ENCODE results near the gene RTN1.

Gene RTN1

DNA sequence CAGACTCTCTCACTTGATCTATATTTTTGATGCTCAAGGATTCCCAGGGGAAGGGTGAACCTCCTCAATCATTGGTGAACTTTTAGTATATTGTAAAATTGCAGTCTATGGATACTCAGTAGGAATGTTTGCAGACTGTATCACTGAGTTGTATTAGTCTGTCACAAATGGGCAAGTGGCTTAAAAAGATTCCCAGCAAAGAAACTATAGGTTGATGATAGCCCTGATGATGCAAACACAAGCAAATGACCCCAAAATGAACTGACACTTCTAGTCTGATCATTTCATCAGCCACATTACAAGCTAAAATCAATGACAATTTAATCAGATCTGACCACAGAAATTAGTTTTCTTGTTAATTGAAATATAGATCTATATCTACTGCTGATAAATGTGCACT is 59.5 kb downstream of the RTN1 start:
- no peak for DNase-seq (ENCODE audit: low read depth in 1 of 2, low spot score in 1 of 2)

DNA sequence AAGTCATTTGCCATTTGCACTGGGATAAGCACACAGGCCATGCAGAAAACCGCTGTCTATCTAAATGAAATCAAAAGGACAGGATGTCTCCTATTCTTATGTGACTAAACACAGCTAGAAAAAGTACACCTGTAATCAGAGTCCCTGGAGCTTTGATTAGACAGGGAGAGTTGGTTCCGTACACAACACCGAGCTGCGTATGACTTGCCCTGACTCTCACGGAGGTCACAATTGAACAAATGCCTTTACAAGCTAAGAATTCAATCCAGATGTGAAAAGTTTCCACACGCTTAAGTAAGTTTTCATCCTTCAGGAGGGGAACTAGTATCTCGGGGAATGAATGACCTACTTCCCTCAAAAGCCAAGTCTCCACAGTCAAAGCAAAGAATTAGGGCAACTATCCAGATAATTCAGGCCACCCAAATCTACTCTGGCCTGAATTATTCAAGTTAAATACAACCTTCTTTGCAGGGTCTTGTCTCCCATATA is 67.5 kb downstream of the RTN1 start:
- no peak for DNase-seq (ENCODE audit: low read depth in 1 of 2, low spot score in 1 of 2)

DNA sequence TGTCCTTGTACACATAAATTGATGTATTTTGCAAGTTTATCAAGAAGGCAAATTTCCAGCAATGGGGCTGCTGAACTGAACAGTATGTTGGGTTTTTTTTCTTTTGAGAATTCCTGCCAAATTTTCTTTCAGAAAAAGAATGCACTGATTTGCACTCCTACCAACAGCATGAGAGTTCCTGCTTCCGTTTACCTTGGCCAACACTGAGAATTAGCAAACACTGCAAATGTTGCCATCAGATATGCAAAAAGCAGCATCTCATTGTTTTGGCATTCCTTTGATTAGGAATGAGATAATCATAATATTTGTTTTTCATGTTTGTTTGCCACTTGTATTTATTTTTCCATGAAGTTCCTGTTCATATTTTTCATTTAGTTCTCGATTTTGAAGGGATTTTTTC is 82.4 kb downstream of the RTN1 start:
- DNase-seq (ENCODE audit: low read depth in 1 of 2, low spot score in 1 of 2), result no peak

DNA sequence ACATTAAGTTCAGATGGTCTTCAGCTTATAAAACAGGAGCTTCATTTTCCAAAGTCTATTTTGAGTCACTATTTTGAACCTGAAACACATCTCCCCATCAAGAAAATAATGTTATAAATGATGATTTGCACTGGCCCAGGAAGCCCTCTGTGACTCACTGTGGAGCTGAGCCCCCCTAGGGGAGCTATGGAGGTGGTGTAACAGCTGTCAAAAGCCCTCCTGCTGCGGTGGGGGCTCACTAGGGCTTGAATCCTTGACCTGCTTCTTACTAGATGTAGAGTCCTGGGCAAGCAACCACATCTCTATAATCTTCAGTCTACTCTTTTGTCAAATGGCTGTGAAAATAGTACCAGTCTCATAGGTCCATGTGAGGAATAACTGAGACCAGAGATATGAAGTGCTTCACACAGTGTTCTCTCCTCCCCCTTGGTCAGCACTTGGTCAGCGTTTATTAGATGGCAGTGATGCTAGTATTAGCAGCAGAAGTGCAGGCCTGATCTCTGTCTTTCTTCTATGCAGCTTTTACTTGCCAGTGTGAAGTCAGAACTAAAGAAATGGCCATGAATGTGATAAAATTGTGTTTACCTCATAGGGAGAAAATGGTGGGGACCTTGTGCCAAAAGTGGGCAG is 83.4 kb downstream of the RTN1 start:
- no peak for DNase-seq (ENCODE audit: low read depth in 1 of 2, low spot score in 1 of 2)

DNA sequence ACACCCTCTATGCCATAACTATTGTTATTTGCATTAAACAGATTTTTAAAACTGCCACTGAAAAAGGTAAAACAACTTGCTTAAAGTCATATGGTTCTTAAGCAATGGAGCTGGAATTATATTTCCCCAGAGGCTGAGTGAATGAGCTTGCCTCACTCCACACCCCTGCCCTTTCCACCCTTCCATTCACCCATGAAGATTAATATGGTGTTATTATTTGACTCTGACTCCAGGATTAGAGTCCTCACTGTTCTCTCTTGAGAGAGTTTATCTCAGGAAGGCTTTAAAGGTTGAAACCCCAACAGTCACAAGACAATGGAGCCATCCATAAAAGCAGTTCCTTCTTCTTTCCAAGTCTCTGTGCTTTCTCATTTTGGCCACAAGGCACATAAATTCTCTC is 84.9 kb downstream of the RTN1 start:
- no peak for DNase-seq (ENCODE audit: low read depth in 1 of 2, low spot score in 1 of 2)

DNA sequence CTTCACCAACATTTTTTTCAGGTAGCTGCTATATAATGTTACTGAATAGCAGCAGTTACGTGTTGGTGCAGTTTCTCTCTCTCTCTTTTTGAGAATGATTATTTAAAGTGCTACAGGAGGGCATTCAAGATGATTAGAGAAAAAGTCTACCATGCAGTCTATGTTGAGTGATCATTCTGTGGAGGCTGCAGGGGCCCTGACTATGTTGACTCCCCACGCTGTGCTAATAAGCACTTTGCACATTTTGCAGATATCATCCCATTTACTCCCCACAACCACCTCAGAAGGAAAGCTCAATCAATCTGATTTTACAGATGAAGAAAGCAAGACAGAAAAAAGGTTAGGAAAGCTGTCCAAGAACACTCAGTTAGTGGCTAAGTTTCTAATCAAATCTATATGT is 87.8 kb downstream of the RTN1 start:
- no peak for DNase-seq (ENCODE audit: low read depth in 1 of 2, low spot score in 1 of 2)

DNA sequence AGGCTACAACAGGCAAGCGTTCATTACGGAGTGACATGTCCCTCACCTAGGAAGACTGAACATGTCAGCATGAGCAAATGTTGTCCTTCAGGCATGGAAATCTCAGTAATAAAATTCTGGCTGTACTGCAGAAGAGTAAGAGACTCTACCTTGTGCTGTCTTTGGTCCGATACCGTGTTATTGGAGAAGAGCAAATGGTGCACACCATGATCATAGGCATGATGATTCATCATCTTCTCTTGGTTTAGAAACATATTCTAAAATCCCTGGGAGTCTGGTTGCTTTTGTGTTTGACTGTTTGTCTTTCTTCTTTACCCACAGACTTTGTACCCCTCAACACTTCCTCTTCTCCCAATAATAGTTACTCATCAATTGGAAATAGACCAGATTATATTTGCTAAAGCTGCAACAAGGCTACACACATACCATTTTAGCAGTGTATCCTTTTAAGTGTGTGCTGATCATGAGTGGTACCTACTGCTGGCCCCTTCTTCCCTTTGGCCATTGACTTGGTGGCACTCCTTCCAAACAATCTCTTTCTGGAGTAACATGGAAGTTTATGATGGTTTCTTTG is 93.5 kb downstream of the RTN1 start:
- DNase-seq (ENCODE audit: low read depth in 1 of 2, low spot score in 1 of 2), result no peak

DNA sequence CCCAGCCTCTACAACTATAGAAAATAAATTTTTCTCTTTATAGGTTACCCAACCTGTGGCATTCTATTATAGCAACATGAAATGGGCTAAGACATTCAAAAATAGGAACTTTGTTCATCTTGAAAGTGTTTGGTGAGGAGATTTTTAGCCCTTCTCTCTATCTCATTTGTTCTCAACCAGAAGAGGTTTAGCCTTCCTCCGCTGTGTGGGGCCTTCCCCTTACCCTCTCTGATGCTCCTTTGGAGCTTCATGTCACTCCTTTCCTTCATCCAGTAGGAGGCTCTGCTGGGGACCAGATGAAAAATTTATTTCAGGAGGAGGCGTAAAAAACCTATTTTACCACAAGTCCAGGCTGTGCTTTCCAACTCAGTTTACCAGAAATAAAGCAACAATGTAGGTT is 94.1 kb downstream of the RTN1 start:
- no peak for DNase-seq (ENCODE audit: low read depth in 1 of 2, low spot score in 1 of 2)

DNA sequence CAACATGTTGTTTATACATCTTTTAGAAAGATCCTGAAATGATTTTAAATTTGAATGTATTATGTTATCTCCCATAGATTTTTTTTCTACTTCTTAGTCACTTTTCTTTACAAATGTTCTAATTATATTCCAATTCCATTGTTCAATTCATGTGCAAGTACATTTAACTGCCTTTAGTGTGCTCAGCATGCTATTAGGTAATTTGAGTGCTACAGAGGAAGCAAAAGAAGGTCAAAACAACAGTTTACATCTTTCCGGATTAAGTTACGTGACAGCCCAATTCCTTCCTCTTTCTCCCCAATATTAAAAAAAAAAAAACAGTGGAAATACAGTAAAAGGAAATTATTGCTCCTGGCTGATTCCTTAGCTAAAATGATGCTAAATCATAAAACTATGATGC is 98.3 kb downstream of the RTN1 start:
- no peak for DNase-seq (ENCODE audit: low read depth in 1 of 2, low spot score in 1 of 2)

DNA sequence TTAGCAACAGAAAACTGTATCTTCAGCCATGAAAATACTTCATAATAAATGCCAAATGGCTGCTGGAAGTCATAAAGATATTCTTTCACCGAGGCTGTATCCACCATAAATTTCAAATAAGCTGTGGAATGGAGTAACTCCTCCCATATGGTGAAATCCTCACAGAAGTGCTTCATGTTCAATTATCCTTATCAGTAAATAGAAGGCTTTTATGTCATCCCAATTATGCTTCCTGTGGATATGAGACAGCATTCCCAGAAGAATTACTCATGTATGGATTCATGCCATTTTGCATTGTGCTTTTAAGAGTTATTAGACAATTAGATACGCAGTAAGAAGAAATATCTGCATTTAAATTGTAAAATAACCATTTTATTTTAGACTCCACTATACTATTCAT is 99.0 kb downstream of the RTN1 start:
- no peak for DNase-seq (ENCODE audit: low read depth in 1 of 2, low spot score in 1 of 2)

DNA sequence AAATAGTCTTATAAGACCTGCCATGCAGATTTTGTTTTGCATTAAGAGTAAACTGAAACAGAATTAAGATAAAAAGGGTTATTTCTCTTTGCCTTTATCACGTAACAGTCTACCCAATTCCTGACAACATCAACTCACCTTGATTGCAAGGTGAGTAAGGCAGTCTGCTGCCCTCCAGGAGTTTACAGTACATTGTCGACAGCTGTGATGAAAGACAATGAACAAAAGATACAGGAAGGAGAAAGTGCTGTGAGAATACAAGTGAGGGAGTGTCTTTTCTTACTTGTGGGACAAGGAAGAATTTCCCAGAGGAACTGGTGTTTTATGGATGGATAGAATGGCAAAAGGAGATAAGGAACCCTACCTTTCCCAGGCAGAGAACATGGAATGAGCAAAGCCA is 101.0 kb downstream of the RTN1 start:
- no peak for DNase-seq (ENCODE audit: low read depth in 1 of 2, low spot score in 1 of 2)

DNA sequence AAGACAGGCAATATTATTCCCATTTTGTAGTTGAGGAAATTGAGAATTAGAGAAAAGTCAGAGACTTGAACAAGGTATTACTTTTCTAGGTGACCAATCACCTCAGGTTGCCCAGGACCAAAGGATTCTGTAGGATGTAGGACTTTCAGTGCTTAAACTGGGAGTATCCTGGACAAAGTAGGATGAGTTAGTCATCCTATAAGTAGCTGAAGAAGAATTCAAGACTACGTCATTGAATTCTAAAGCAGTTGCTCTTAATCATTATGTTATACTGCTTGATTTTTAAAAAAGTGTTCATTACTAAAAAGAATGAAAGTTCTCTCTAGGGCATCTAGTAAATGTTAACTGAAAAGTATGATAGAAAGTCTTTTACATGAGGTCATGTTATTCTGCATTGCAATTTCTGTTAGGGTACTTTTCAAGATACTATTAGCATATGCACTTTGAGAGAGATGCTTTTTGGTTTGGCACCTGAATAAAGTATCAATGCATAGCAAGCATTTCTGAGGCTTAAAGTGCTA is 101.7 kb downstream of the RTN1 start:
- DNase-seq (ENCODE audit: low read depth in 1 of 2, low spot score in 1 of 2), result no peak

DNA sequence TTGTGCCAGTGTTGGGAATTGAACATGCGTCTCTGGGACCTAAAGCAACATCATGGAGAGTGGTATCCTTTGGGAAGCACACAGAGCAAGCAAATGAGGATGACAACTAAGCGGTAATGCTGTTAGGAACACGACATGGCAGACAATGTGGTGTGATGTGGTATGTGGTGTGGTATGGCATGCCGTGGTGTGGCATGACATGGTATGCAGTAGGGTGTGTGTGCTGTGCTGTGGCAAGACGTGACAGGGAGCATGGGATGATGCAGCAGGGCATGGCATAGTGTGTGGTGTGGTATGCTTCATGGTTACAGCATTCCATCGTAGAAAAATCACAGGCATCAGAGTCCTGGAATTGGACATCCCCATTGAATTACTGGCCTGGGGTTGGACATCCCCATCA is 108.7 kb downstream of the RTN1 start:
- DNase-seq (ENCODE audit: low read depth in 1 of 2, low spot score in 1 of 2), result no peak

DNA sequence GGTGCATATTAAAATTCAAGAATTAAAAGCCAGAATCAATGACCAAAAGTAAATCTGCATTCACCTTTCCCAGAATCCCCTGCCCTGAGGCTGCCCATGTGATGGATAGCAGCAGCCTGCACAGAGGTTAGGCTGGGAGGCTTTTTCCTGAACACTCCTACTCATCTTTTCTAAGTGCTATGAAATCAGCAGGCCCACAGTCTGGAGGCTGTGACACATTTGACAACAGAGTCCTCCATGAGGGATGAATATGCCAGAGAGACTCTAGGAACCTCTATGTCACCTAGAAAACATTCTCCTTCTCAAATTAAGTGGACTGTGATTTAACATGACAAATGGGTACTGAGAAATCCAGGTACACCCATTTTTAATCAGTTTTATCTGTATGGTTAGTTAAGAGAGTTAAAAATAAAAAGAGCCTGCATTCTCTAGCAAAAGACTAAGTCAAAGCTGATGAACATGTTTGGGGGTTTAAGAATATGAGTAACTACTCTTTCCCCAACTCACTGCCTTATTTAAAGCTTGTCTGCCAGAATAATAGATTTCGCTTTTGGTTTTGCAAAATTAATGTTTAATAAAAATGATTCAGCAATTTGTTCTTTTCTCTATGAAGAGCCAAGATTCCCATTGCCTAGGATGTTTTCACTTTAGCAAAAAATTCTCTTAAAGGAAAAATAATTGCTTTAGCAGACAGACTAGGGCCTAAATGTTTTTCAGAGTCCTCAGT is 115.0 kb downstream of the RTN1 start:
- no peak for DNase-seq (ENCODE audit: low read depth in 1 of 2, low spot score in 1 of 2)

DNA sequence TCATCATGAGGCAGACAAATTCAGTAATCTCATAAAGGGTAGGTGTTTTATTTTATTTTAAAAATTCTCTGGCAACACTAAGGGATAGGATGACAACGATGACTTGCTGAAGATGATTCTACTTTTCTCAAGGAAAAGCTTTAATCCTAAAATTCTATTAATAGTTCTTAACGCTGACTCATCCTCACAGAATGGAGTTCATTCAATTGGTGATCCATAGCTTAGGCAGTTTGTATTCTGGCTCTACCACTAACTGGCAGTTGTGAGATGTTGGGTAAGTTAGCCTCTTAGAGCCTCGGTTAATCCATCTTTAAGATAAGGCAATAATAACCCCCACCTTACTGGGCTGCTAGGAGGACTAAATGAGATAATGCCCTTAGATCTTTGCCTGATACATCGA is 116.3 kb downstream of the RTN1 start:
- no peak for DNase-seq (ENCODE audit: low read depth in 1 of 2, low spot score in 1 of 2)

DNA sequence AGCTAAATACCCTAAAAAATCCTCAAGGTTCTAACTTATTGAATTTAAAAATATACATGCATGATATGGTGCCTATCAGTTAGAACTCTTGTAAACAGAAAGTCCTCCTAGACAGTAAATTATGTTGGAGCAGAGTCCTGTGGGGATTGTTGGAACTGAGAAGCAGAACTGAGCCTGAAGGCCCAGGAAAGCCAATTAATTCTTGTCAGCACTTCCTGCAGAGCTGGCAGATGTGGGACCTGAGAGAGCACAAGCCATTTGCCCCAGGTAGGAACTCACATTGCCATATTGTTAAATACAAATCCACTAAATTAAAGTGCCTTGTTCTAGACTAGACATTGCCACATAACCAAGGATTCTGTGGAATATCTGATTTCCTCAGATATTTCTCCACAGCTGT is 117.1 kb downstream of the RTN1 start:
- DNase-seq (ENCODE audit: low read depth in 1 of 2, low spot score in 1 of 2), result no peak

DNA sequence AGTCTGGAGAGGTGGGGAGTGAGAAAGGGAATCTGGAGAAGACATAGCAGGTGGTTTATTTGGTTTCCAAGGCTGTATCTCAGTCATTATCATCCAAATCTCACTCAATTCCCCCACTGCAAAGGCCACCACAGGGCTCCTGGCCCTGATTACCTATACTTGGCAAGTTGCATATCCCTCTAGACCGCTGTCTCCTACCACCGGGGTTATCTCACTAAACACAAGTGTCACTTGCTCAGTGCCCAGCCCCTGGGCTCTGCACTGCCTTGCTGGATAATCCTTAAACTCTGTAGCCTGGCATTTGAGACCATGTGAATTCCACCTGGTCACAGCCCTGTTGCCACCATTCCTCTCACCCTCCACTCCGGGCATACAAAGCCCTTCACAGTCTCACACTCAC is 119.0 kb downstream of the RTN1 start:
- no peak for DNase-seq (ENCODE audit: low read depth in 1 of 2, low spot score in 1 of 2)

DNA sequence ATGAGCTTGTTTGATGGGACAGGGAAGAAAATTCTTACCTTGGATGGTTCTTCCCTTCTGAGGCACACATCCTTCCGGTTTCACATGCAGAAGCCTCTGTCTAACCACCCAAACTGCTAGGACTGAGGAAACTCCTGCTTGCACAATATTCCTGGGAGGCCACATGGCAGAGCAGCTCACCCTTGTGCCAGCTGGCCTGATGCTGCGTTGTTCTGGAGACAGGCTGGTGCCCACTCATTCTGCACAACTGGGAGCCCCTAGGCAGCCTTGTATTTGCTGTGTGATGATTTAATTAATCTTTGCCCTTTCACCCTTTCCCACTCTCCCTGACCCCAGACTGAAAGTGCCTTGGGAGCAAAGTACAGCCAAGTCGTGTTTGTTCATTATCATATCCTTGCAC is 130.8 kb downstream of the RTN1 start:
- DNase-seq (ENCODE audit: low read depth in 1 of 2, low spot score in 1 of 2), result no peak

DNA sequence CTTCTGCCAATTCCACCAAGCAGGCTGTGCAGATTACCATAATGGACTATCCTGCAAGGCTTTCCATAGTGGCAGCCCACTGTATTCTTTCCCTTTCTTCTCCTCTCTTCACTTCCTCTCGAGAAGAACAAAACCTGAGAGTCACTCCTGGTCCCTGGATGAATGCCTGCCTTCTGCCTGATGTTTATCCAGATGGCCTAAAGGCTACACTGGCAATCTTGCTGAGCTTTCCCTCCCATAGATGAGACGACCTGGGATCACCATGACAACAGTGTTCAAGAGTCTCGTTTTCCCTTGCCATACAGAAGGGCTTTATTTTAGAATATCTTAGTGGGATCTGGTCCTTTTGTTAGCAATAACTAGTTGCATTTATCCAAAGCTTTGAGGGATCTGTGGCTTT is 142.3 kb downstream of the RTN1 start:
- no peak for DNase-seq (ENCODE audit: low read depth in 1 of 2, low spot score in 1 of 2)

DNA sequence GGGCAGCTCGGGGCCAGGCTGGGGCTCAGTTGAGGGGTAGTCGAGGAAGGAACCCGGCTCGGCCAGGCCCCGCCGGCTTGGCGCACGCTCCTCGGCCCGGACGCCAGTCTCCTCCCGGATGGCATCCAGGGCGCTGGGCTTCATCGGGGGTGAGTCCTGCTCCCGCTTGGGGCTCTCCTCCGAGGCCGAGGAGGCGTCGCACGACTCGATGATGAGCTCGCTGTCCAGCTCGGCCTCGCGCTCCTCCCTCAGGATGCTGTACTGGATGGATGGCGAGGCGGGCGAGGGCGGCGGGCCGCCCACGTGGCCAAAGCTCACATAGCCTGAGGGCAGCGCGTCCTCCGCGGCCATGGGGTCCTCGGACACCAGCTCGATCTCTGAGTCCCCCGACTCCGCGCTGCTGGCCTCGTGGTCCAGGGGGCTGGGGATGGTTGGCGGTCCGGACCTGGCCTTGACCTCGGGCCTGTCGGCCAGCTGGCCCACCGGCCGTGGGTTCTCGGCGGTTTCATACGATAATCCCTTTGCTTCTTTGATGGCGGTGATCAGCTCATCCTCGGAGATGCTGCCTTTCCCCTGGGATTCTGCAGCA is 143.4 kb downstream of the RTN1 start:
- no peak for DNase-seq (ENCODE audit: low read depth in 1 of 2, low spot score in 1 of 2)

DNA sequence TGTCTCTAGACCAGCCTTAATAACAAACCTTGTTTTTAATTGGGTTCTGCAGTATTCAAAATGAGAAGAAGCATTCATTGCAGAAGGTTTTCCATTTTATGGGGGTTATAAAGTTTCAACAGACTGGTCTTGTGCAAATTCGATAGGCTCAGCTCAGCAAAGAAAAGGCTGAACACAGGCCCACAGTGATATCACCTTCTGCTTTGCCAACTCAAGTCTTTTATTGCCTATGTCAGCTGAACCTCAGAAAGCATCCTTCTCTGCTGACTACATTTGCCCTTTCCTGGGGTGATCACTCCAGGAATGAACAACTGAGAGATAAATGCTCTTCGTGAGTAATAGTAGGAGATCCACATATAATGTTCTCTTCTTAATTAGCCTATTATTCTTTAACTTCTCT is 159.5 kb downstream of the RTN1 start:
- no peak for DNase-seq (ENCODE audit: low read depth in 1 of 2, low spot score in 1 of 2)

Data from stimulated activated CD4-positive, alpha-beta T cell treated with anti-CD3 and anti-CD28 coated beads, Interleukin-15, amount 100 ng/mL, for 1 hour (primary cell).